ENCODE measurements around the gene OASL. TPM values are rescaled to one million over a fixed set of nuclear protein-coding genes. Genes with fewer than 3 reads are reported as not detected.

Gene OASL
- 0.08 and 1.6 TPM in 2 replicates for total RNA-seq

GRCh38 chr12:121038861-121039668 is at the start of gene OASL:
Gene OASL (minus strand): TSS chr12:121039246. CDS start chr12:121038971, 275 bp downstream.

GRCh38 chr12:121015825-121016766 is 22.9 kb downstream of the OASL start, which contains the start of gene C12orf43:
Gene C12orf43 (minus strand): TSS chr12:121016487. CDS start chr12:121016474, 13 bp downstream.

GRCh38 chr12:120978296-120979219 is 60.5 kb downstream of the OASL start, which contains the start of gene HNF1A:
Gene HNF1A (plus strand): TSS chr12:120978543. CDS start chr12:120978769, 226 bp downstream.

Other genes with a start within 250 kb of the OASL start
- gene SPPL3, start 134.9 kb downstream of the OASL start, total RNA-seq, result 8.3 and 15.3 TPM in 2 replicates
- not detected in 2 replicates for gene HNF1A, start 60.7 kb downstream of the OASL start, total RNA-seq
- 11.8 and 14.1 TPM in 2 replicates for gene C12orf43, start 22.8 kb downstream of the OASL start, total RNA-seq
- 0.26 TPM in 1 of 2 replicates, not detected in the other for gene P2RX7, start 93.6 kb upstream of the OASL start, total RNA-seq
- 14.4 and 39.0 TPM in 2 replicates for gene P2RX4, start 170.9 kb upstream of the OASL start, total RNA-seq